A549 (cell line): Measurements from ENCODE around the gene EGFL7. TPM values are rescaled to one million over a fixed set of nuclear protein-coding genes. Genes with fewer than 3 reads are reported as not detected.

Experiments
- ATAC-seq, 2 experiments: fragments of 200-7000 bp in 1 of 2; fragments of >200 bp in 1 of 2; cut with Nextera tagmentation in 1 of 2; cut with Tn5 transposase in 1 of 2; 3 replicates each; pipeline versions ENCODE4 v1.8.0 to v1.9.1; 2018 to 2020; ENCODE audit warnings: mild to moderate bottlenecking in 1 of 2, moderate library complexity in 1 of 2
- CTCF ChIA-PET: fragments of 300-600 bp; sonication (Branson Sonifier 250); formaldehyde crosslinking; extraction: SDS; loops from one replicate; lab custom pipeline; 2021; ENCODE audit warnings: antibody characterized with exemption, inconsistent platforms; lab: Yijun Ruan, JAX
- POLR2A ChIA-PET: fragments of 350-600 bp; formaldehyde crosslinking; extraction: SDS; loops from one replicate; lab custom pipeline; 2021; ENCODE audit warnings: antibody characterized with exemption, inconsistent platforms; lab: Yijun Ruan, JAX
- DNase-seq, 2 experiments: peaks; one replicate each; pipeline versions ENCODE4 v3.0.0 to v3.0.0-alpha.2; 2011 to 2016; ENCODE audit warnings: low read depth in 1 of 2, low spot score in 1 of 2
- FAIRE-seq: peaks from 2 replicates; lab custom pipeline; 2011; peaks lifted over from hg19 to GRCh38; lab: Jason Lieb, UNC
- H3K27ac ChIP-seq, 2 experiments: fragments of >200 bp; sonication (Bioruptor Twin); formaldehyde crosslinking; 3 replicates each; pipeline ENCODE4 v1.5.1; 2016 to 2017
- H3K4me1 ChIP-seq: fragments of >200 bp; sonication (Bioruptor Twin); formaldehyde crosslinking; 3 replicates; pipeline ENCODE4 v1.6.1; 2016
- H3K4me2 ChIP-seq: fragments of >200 bp; sonication (Bioruptor Twin); formaldehyde crosslinking; 3 replicates; pipeline ENCODE4 v1.6.1; 2016
- H3K4me3 ChIP-seq: fragments of >200 bp; sonication (Bioruptor Twin); formaldehyde crosslinking; 3 replicates; pipeline ENCODE4 v1.5.1; 2016
- H3K9me3 ChIP-seq: fragments of >200 bp; sonication (Bioruptor Twin); formaldehyde crosslinking; 3 replicates; pipeline ENCODE4 v1.6.1; 2016
- BHLHE40 ChIP-seq: IDR thresholded peaks from 2 replicates; pipeline ENCODE4 v1.6.1; 2012; ENCODE audit warnings: low read depth, low read length, inconsistent platforms
- CHD2 ChIP-seq: fragments of 150-350 bp; IDR thresholded peaks from 2 replicates; pipeline ENCODE4 v1.6.1; 2014; ENCODE audit warnings: low read length; ENCODE audit not compliant: partially characterized antibody
- EHF ChIP-seq: fragments of 250-450 bp; sonication (Bioruptor Pico); IDR thresholded peaks from 2 replicates; pipeline ENCODE4 v1.5.0; 2020; ENCODE audit warnings: mild to moderate bottlenecking
- EHMT2 ChIP-seq: fragments of 200-600 bp; sonication (generic); IDR thresholded peaks from 2 replicates; pipeline ENCODE4 v1.6.1; 2016; ENCODE audit warnings: antibody characterized with exemption, low read depth, mild to moderate bottlenecking, moderate library complexity
- FOXS1 ChIP-seq: fragments of 250-450 bp; sonication (Bioruptor Pico); IDR thresholded peaks from 2 replicates; pipeline ENCODE4 v1.5.0; 2020; ENCODE audit warnings: mild to moderate bottlenecking, moderate library complexity
- HEYL ChIP-seq: fragments of 250-450 bp; sonication (Bioruptor Pico); IDR thresholded peaks from 2 replicates; pipeline ENCODE4 v1.8.0; 2021; ENCODE audit warnings: mild to moderate bottlenecking, moderate library complexity
- HOXB13 ChIP-seq: fragments of 250-450 bp; sonication (Bioruptor Pico); IDR thresholded peaks from 2 replicates; pipeline ENCODE4 v1.5.0; 2020; ENCODE audit warnings: low read depth, mild to moderate bottlenecking, moderate library complexity
- NPAS2 ChIP-seq: fragments of 250-450 bp; sonication (Bioruptor Pico); IDR thresholded peaks from 2 replicates; pipeline ENCODE4 v1.8.0; 2022; ENCODE audit warnings: mild to moderate bottlenecking, moderate library complexity, borderline replicate concordance
- PHF8 ChIP-seq: fragments of 200-600 bp; sonication (generic); IDR thresholded peaks from 2 replicates; pipeline ENCODE4 v1.6.1; 2016; ENCODE audit warnings: low read depth, mild to moderate bottlenecking, antibody characterized with exemption, moderate library complexity, borderline replicate concordance
- RAD21 ChIP-seq, 2 experiments: fragments of >200 bp in 1 of 2; sonication (Bioruptor Twin) in 1 of 2; formaldehyde crosslinking in 1 of 2; IDR thresholded peaks in 1 of 2; conservative IDR thresholded peaks in 1 of 2; 2 replicates in 1 of 2; 3 replicates in 1 of 2; pipeline ENCODE4 v1.6.1; 2012 to 2018; ENCODE audit warnings: inconsistent platforms in 1 of 2
- RCOR1 ChIP-seq: fragments of 150-350 bp; IDR thresholded peaks from 2 replicates; pipeline ENCODE4 v1.6.1; 2014; ENCODE audit warnings: antibody characterized with exemption, low read length, low read depth
- RFX5 ChIP-seq: fragments of 450-650 bp; IDR thresholded peaks from 2 replicates; pipeline ENCODE4 v1.7.1; 2014; ENCODE audit warnings: antibody characterized with exemption, mild to moderate bottlenecking, moderate library complexity
- TP53 ChIP-seq: fragments of 250-450 bp; sonication (Bioruptor Pico); IDR thresholded peaks from 2 replicates; pipeline ENCODE4 v1.5.0; 2021; ENCODE audit warnings: mild to moderate bottlenecking, moderate library complexity
- WGBS: methylation state at CpG from one replicate; pipeline ENCODE4 v1.1.6; 2017; ENCODE audit errors: missing lambda C conversion rate; 5-methylcytosine and 5-hydroxymethylcytosine counted together
- polyA plus RNA-seq, 4 experiments: library from polyadenylated mRNA; depleted of rRNA in 3 of 4; stranded (reverse); fragments of >200 nt; fragmentation: RNase III in 1 of 4; extraction: RNeasy Plus Mini Kit Qiagen cat#74134 plus additional on column Dnase treatment in 1 of 4; gene quantifications; 2 replicates in 3 of 4; 3 replicates in 1 of 4; pipeline ENCODE4 v1.2.3, GENCODE V29; 2011 to 2017
- TF ChIP-seq, protein P1 (sequence below): IDR thresholded peaks from 2 replicates; pipeline ENCODE4 v1.6.1; 2012
- TF ChIP-seq, protein P2 (sequence below): IDR thresholded peaks from 2 replicates; pipeline ENCODE4 v1.6.1; 2012; ENCODE audit warnings: low read depth, borderline replicate concordance
- TF ChIP-seq, protein P3 (sequence below): fragments of 450-650 bp; IDR thresholded peaks from 2 replicates; pipeline ENCODE4 v1.6.1; 2014; ENCODE audit warnings: antibody characterized with exemption

Gene EGFL7
- polyA plus RNA-seq, 2 of the 4 experiments (the other 2 are of a cell fraction) = 19.9 to 34.4 TPM

DNA sequence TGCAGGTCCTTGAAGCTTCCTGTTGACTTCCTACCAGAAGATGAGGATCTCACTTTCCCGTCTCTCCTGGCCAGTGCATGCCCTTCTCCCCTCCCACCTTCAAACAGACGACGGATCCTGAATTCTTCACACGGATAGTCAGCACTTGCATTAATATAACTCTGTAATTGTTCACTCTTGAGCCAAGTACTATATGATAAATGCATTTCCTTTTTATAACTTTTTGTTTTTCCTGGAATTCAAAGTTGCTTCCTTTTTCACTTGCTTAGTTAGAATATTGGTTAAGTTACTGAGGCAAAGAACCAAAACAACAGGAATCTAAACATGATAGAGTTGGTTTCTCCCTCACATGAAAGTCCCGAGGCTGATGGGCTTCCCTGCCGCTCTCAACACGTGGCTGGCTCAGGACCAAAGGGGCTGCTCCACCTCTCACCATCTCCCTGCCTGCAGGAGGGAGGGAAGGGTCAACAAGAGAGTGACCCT, 20.2 kb upstream of the EGFL7 start (continued):
- no peak for TF ChIP-seq RAD21 (conservative IDR thresholded peaks at IDR 0.05 in 1 of 2, IDR thresholded peaks at IDR 0.05 in 1 of 2)
- TF ChIP-seq FOXS1 (CRISPR knock-in tag) = no peak
- TF ChIP-seq TP53 (CRISPR knock-in tag) = no peak
- TF ChIP-seq RFX5 = no peak
- TF ChIP-seq, protein P1, sequence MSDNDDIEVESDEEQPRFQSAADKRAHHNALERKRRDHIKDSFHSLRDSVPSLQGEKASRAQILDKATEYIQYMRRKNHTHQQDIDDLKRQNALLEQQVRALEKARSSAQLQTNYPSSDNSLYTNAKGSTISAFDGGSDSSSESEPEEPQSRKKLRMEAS = no peak

DNA sequence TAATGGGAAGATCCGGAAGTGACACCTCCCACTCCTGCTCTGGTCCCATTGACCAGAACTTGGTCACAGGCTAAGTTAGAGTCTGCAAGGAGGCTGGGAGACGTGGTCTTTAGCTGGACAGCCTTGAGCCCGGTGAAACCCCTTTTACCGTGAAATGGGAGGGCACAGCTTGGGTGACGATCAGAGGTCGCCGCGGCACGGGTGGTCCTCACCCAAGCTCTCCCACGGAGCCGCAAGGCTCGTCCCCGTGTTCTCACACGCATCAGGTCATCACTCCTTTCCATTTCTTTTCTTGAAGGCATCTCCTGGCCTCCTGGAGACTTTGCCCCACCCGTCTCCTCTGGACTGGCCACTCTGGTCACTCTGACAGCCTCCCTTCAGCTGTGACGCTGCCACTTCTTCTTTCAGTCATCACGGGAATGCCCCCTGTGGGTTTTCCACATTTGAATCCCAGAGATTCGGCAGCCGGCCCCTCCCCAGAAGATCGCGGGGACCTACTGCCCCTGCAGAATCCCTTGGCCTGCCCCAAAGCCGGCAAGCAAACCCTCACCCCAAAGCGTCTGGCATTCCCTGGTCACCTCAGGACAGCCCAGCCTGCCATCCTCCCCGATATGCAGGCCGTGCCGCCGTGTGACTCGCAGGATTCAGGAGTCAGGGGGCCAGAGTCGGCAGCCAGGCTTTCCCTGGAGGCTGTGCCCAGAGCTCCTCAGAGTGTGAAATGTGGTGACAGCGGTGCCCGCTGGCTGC, 18.9 kb upstream of the EGFL7 start:
- TF ChIP-seq, protein P1 = no peak
- TF ChIP-seq NPAS2 (CRISPR knock-in tag) (no peak), PHF8 (no peak), HEYL (no peak), EHF (CRISPR knock-in tag) (no peak), HOXB13 (CRISPR knock-in tag) (no peak)
- TF ChIP-seq, all 56 proteins: peak for 0
- Histone ChIP-seq H3K4me2 (peak overlapping the region; percentile 88), H3K27ac (peak overlapping the region; percentile 63 to 84), H3K4me1 (peaks cover 12% of the 10 kb centered on the region), H3K4me3 (peak overlapping the region; percentile 32), H3K9me3 (no peaks in the 10 kb centered on the region)
- no peak for DNase-seq
- ChIA-PET POLR2A (no interaction called here), CTCF (interaction anchor here (0.6 to 17.6 kb wide), 32 partner anchors 9 to 911 kb away, joined by 3 to 313 read pairs (median 5); partner anchors contain the start of gene EGFL7)
- 75% methylated on average over 26 of the region's 31 CpGs for WGBS
- FAIRE-seq = no peak
- peak in 1 of 2 experiments; percentile 38; a peak in 4 of 6 replicates for ATAC-seq

DNA sequence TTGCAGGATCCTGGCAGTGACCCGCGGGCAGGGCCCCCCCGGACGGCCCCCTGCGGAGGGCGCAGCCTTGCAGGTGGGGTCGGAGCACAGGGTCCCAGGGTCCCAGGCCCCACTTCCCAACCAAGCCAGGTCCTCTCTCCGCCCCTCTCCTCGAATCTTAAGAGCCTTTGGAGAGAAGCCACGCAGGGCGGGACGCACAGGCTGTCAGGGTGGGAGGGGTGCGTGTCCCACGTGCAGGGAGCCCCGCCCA, 18.4 kb upstream of the EGFL7 start:
- DNase-seq (peak in 1 of 2 experiments; percentile 71), ATAC-seq (no peak), FAIRE-seq (no peak)
- Histone ChIP-seq H3K27ac (peak overlapping the region; percentile 63 to 84), H3K4me1 (peaks cover 12% of the 10 kb centered on the region), H3K4me3 (peak overlapping the region; percentile 32), H3K9me3 (no peaks in the 10 kb centered on the region), H3K4me2 (peak overlapping the region; percentile 88)
- 0% methylated on average over 3 of the region's 15 CpGs for WGBS
- ChIA-PET CTCF (interaction anchor here (0.6 to 17.6 kb wide), 32 partner anchors 10 to 251 kb away, joined by 3 to 313 read pairs (median 5); partner anchors contain the start of genes EGFL7 and INPP5E), POLR2A (no interaction called here)
- no peak for TF ChIP-seq BHLHE40
- no peak for TF ChIP-seq RCOR1
- TF ChIP-seq, protein P1 = peak; percentile 91
- TF ChIP-seq, protein P2, sequence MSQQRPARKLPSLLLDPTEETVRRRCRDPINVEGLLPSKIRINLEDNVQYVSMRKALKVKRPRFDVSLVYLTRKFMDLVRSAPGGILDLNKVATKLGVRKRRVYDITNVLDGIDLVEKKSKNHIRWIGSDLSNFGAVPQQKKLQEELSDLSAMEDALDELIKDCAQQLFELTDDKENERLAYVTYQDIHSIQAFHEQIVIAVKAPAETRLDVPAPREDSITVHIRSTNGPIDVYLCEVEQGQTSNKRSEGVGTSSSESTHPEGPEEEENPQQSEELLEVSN = peak; percentile 84; the same call in 1 of the 2 replicates
- no peak for TF ChIP-seq CHD2
- TF ChIP-seq, protein P3, sequence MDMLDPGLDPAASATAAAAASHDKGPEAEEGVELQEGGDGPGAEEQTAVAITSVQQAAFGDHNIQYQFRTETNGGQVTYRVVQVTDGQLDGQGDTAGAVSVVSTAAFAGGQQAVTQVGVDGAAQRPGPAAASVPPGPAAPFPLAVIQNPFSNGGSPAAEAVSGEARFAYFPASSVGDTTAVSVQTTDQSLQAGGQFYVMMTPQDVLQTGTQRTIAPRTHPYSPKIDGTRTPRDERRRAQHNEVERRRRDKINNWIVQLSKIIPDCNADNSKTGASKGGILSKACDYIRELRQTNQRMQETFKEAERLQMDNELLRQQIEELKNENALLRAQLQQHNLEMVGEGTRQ = peak; percentile 65
- no peak for TF ChIP-seq EHMT2
